ENCODE data around the gene IL17RD.

- TF ChIP-seq CTCF (IDR thresholded peaks at IDR 0.05 in 4 of 5, conservative IDR thresholded peaks at IDR 0.05 in 1 of 5): no peak
- TF ChIP-seq POLR2A (IDR thresholded peaks at IDR 0.05): no peak
These were observed 112.0 kb downstream of the IL17RD start for GRCh38 chr3:57053122-57053521.

Data from gastrocnemius medialis (tissue), 4 donors.